HEK293T (cell line): Measurements from ENCODE around the gene TMEM51.

Experiments
- CTCF ChIA-PET: fragments of 350-600 bp; formaldehyde crosslinking; extraction: SDS; loops from one replicate; lab custom pipeline; 2021; ENCODE audit warnings: antibody characterized with exemption, inconsistent platforms; lab: Yijun Ruan, JAX
- POLR2A ChIA-PET: fragments of 350-600 bp; formaldehyde crosslinking; extraction: SDS; loops from one replicate; lab custom pipeline; 2020; ENCODE audit warnings: antibody characterized with exemption, inconsistent platforms; lab: Yijun Ruan, JAX
- DNase-seq: peaks from one replicate; pipeline ENCODE4 v3.0.0; 2012; ENCODE audit warnings: mixed read lengths; ENCODE audit errors: extremely low spot score
- ARNT ChIP-seq: fragments of 450-650 bp; IDR thresholded peaks from 2 replicates; pipeline ENCODE4 v1.6.1; 2017; ENCODE audit warnings: mild to moderate bottlenecking
- BHLHE40 ChIP-seq: fragments of 450-650 bp; IDR thresholded peaks from 2 replicates; pipeline ENCODE4 v1.6.1; 2016; ENCODE audit warnings: mild to moderate bottlenecking, moderate library complexity, borderline replicate concordance
- CTBP1 ChIP-seq: fragments of 450-650 bp; IDR thresholded peaks from 2 replicates; pipeline ENCODE4 v1.6.1; 2016; ENCODE audit warnings: borderline replicate concordance
- ELF4 ChIP-seq: fragments of 450-650 bp; IDR thresholded peaks from 2 replicates; pipeline ENCODE4 v1.6.1; 2017; ENCODE audit warnings: antibody characterized with exemption
- FOXA1 ChIP-seq: fragments of 450-650 bp; IDR thresholded peaks from 2 replicates; pipeline ENCODE4 v1.6.1; 2016; ENCODE audit warnings: mild to moderate bottlenecking
- FOXK2 ChIP-seq: fragments of 450-650 bp; IDR thresholded peaks from 2 replicates; pipeline ENCODE4 v1.6.1; 2016; ENCODE audit warnings: mild to moderate bottlenecking
- FOXM1 ChIP-seq: fragments of 450-650 bp; IDR thresholded peaks from 2 replicates; pipeline ENCODE4 v1.6.1; 2017; ENCODE audit warnings: mild to moderate bottlenecking, borderline replicate concordance
- HDGF ChIP-seq: fragments of 450-650 bp; IDR thresholded peaks from 2 replicates; pipeline ENCODE4 v1.6.1; 2017; ENCODE audit warnings: antibody characterized with exemption, borderline replicate concordance
- L3MBTL2 ChIP-seq: fragments of 450-650 bp; conservative IDR thresholded peaks from 2 replicates; pipeline ENCODE4 v1.6.1; 2016; ENCODE audit warnings: mild to moderate bottlenecking
- LEF1 ChIP-seq: fragments of 450-650 bp; IDR thresholded peaks from 2 replicates; pipeline ENCODE4 v1.6.1; 2017; ENCODE audit warnings: mild to moderate bottlenecking, borderline replicate concordance
- NFRKB ChIP-seq: fragments of 450-650 bp; IDR thresholded peaks from 2 replicates; pipeline ENCODE4 v1.6.1; 2016; ENCODE audit warnings: mild to moderate bottlenecking, moderate library complexity
- SP1 ChIP-seq: fragments of 450-650 bp; IDR thresholded peaks from 2 replicates; pipeline ENCODE4 v1.6.1; 2017
- SUZ12 ChIP-seq: fragments of 450-650 bp; IDR thresholded peaks from 2 replicates; pipeline ENCODE4 v1.6.1; 2016; ENCODE audit warnings: mild to moderate bottlenecking
- TARDBP ChIP-seq: fragments of 450-650 bp; IDR thresholded peaks from 2 replicates; pipeline ENCODE4 v1.6.1; 2016
- ZNF384 ChIP-seq: fragments of 450-650 bp; IDR thresholded peaks from 2 replicates; pipeline ENCODE4 v1.6.1; 2016
- TF ChIP-seq, protein P1 (sequence below): fragments of 450-650 bp; IDR thresholded peaks from 2 replicates; pipeline ENCODE4 v1.6.1; 2016

Gene TMEM51

DNA sequence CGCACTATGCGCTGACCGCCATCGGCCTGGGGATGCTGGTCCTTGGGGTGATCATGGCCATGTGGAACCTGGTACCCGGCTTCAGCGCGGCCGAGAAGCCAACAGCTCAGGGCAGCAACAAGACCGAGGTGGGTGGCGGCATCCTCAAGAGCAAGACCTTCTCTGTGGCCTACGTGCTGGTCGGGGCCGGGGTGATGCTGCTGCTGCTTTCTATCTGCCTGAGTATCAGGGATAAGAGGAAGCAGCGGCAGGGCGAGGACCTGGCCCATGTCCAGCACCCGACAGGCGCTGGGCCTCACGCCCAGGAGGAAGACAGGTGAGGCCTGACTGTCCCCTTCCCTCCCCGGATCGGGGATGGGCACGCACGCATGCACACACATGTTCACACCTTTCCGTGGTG, 61.6 kb downstream of the TMEM51 start:
- CTCF ChIA-PET: no interaction called here
- TF ChIP-seq FOXK2 (no peak), SP1 (no peak), HDGF (no peak), LEF1 (no peak), NFRKB (no peak), BHLHE40 (no peak), SUZ12 (no peak), ELF4 (no peak), CTBP1 (no peak), FOXA1 (no peak), ARNT (no peak), ZNF384 (no peak), FOXM1 (no peak), L3MBTL2 (no peak), TARDBP (no peak)
- TF ChIP-seq, protein P1, sequence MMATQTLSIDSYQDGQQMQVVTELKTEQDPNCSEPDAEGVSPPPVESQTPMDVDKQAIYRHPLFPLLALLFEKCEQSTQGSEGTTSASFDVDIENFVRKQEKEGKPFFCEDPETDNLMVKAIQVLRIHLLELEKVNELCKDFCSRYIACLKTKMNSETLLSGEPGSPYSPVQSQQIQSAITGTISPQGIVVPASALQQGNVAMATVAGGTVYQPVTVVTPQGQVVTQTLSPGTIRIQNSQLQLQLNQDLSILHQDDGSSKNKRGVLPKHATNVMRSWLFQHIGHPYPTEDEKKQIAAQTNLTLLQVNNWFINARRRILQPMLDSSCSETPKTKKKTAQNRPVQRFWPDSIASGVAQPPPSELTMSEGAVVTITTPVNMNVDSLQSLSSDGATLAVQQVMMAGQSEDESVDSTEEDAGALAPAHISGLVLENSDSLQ: no peak
- POLR2A ChIA-PET: no interaction called here
- DNase-seq: no peak

DNA sequence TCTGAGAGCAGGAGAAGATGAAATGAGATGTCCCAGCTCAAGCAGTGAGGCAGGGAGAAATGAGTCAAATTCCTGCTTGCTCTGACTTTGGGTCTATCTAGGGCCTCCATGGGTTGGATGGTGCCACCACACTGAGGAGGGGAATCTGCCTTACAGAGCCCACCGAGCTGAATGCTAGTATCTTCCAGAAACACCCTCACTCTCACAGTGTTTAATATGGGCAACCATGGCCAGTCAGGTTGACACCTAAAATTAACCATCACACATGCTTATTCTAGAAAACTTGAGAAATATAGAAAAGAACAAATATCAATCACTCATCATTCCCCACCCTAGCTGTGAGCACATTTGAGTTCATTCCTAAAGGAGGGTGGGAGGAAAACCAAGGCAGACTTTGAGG, 64.1 kb downstream of the TMEM51 start:
- ChIA-PET CTCF (no interaction called here), POLR2A (no interaction called here)
- DNase-seq: no peak
- TF ChIP-seq TARDBP (no peak), ZNF384 (no peak), ARNT (no peak), BHLHE40 (no peak)
- TF ChIP-seq, protein P1: no peak

DNA sequence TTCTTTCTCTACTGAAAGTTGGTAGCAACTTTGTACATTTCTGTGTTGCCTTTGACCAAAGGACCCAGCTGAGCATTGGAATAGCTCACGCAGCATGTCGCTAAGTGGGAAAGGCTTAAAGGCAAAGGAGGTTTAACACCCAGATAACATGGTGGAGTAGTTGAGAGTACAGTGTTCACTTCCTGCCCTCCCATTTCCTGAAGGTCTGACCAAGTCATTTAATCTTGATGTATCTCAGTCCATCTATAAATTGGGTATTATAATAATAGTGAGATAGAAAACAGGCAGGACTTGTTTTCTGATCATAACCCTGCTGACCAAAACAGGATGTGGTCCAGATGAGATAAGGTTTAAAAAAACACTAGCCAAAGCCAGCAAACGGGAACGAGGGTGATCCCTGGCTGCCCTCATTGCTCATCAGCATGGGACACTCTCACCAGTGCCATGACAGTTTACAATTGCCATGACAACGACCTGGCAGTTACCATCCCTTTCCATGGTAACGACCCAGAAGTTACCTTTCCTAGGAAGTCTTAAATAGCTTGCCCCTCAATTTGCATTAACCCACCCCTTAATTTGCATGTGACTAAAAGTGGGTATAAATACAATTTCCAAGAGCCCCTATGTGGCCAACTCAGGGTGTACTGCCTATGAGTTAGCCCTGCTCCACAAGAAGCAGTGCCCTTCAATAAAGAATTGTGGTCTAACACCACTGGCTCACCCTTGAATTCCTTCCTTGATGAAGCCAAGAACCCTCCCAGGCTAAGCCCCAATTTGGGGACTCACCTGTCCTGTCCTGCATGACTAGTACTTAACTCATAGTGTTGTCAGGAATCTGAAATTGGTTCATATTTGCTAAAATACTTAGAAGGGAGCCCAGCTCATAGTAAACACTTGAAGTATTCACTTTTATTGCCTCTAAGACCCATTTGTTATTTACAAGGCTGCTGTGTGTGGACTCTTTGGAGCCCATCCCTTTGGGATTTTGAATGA, 65.0 kb downstream of the TMEM51 start:
- ChIA-PET POLR2A (no interaction called here), CTCF (no interaction called here)
- no peak for TF ChIP-seq SUZ12
- TF ChIP-seq SP1: no peak
- TF ChIP-seq FOXA1: no peak
- no peak for TF ChIP-seq LEF1
- no peak for DNase-seq

DNA sequence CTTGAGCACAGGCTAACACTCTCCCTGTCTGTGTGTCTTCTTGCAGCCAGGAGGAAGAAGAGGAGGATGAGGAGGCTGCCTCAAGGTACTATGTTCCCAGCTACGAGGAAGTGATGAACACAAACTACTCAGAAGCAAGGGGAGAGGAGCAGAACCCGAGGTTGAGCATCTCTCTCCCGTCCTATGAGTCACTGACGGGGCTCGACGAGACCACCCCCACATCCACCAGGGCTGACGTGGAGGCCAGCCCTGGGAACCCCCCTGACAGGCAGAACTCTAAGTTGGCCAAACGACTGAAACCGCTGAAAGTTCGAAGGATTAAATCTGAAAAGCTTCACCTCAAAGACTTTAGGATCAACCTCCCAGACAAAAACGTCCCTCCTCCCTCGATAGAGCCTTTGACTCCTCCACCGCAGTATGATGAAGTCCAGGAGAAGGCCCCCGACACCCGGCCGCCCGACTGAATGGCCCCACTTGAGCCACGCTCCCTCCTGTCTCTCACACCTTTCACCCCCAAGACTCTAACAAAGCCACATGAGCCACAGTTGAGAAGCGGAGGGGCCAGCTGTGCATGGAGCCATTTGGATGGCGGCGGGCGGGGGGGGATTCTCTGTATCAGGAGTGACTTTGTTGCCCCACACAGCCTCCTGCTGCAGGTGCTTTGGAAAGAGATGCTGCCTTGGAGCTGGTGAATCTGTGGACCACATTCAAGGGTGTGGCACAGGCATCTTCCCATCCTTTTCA, 65.9 kb downstream of the TMEM51 start:
- no peak for TF ChIP-seq HDGF
- TF ChIP-seq SP1: no peak
- TF ChIP-seq BHLHE40: no peak
- TF ChIP-seq, protein P1: no peak
- TF ChIP-seq FOXA1: no peak
- no peak for TF ChIP-seq TARDBP
- TF ChIP-seq FOXK2: no peak
- TF ChIP-seq NFRKB: no peak
- no peak for TF ChIP-seq ZNF384
- no peak for TF ChIP-seq L3MBTL2
- no peak for TF ChIP-seq CTBP1
- no peak for TF ChIP-seq FOXM1
- TF ChIP-seq ELF4: no peak
- no peak for TF ChIP-seq LEF1
- CTCF ChIA-PET: no interaction called here
- DNase-seq: no peak
- POLR2A ChIA-PET: no interaction called here

DNA sequence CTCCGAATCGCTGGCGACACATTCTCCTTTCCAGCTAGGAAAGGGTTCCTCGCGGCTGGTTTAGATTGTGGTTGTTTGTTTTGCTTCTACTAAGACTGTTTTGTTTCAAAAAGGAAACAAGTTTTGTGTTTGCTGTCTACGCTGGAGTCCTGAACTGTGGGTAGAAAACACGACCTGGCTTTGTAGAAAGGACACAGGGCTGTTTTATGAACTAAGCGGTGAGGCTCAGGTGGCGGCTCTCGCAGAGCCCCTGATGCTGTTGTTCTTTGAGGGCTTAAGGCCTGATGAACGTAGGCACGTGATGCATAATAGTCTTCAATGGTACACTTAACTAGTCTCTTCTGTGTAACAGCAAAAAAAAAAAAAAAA, 66.5 kb downstream of the TMEM51 start:
- no peak for DNase-seq
- POLR2A ChIA-PET: interaction anchor here (0.8 kb wide), 1 partner anchor 9 kb away, joined by 3 read pairs; no protein-coding TSS in a partner anchor
- no peak for TF ChIP-seq SUZ12
- TF ChIP-seq ELF4: no peak
- TF ChIP-seq FOXA1: no peak
- TF ChIP-seq, protein P1: no peak
- TF ChIP-seq HDGF: no peak
- TF ChIP-seq TARDBP: no peak
- no peak for TF ChIP-seq CTBP1
- TF ChIP-seq ARNT: no peak
- TF ChIP-seq NFRKB: no peak
- TF ChIP-seq SP1: no peak
- no peak for TF ChIP-seq ZNF384
- TF ChIP-seq FOXK2: no peak
- TF ChIP-seq L3MBTL2: no peak
- TF ChIP-seq BHLHE40: no peak
- no peak for TF ChIP-seq FOXM1
- CTCF ChIA-PET: interaction anchor here (1.2 kb wide), 1 partner anchor 11 kb away, joined by 3 read pairs; no protein-coding TSS in a partner anchor
